CD4-positive, alpha-beta T cell treated with Interleukin-4 for 1 hour (primary cell): Measurements from ENCODE around the gene GLIS1.

Experiments
- DNase-seq, 2 donors: peaks; one replicate each; pipeline ENCODE4 v3.0.0-alpha.2; 2020 to 2022

GLIS1 gene

GRCh38 chr1:53476579-53476978 lies 262.4 kb downstream of the GLIS1 start:
- DNase-seq, result no peak

- DNase-seq, result peak in 1 of 2 donors; percentile 7
Measured at GRCh38 chr1:53475664-53476063, 263.3 kb downstream of the GLIS1 start.

- DNase-seq, result no peak
Measured at GRCh38 chr1:53473463-53473862, 265.5 kb downstream of the GLIS1 start.

DNA sequence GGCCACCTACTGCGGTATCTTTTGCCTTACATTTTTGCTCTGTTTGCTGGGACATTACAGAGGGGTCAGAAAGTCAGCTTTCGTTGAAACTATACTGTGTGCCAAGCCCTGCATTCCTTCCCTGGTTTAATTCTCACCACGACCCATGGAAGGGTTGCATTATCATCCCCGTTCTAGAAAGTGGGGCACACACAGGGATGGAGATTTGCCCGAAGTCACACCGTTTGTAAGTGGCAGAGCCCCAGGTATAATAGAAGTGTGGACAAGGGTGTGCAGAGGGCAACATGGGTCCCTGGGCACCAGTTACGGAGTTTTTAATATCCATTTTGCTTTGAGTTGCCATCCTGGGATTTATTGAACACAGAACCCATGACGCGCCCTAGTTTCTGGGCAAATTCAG lies 268.0 kb downstream of the GLIS1 start:
- no peak for DNase-seq

DNA sequence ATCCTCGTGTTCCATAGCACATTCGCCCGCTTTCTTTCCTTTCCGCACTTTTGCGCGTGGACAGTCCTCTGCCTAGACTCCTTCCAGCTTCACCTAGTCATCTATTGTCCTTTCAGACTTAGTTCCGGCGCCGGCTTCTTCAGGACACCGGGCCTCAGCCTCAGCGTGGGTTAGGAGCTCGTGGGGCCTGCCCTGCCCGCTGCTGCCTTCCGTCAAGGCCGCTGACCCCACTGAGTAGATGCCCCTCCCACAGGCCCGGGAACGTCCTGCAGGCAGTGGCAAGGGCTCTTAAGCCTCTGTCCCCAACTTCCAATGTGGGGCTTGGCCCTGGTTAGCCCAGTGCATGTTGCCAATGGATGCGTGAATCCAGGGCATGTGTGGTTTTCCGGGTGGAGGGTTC lies 268.4 kb downstream of the GLIS1 start:
- no peak for DNase-seq

GRCh38 chr1:53470155-53470554 lies 268.8 kb downstream of the GLIS1 start:
- DNase-seq, result no peak

- no peak for DNase-seq
Measured at GRCh38 chr1:53469373-53469772, 269.6 kb downstream of the GLIS1 start.

DNA sequence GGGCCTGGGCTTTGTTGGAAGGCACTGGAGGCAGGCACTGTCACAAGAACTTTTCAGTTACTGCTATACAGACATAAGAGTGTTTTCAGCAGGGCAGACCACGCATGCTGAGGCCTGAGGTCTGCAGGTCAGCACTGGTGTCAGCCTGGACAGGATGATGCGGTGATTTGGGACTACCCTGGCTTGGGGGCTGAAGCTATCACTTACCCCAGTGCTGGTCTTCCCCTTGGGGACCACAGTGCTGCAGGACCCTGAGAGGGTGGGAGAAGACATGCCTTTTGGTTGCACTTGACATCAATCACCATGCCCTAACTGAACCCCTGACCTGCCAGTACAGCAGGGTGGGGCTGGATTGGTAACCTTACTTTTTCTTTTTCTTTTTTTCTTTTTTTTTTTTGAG lies 270.6 kb downstream of the GLIS1 start:
- DNase-seq, result no peak

GRCh38 chr1:53467391-53467790 lies 271.6 kb downstream of the GLIS1 start:
- DNase-seq, result no peak

GRCh38 chr1:53465023-53465957 lies 273.7 kb downstream of the GLIS1 start:
- no peak for DNase-seq

DNA sequence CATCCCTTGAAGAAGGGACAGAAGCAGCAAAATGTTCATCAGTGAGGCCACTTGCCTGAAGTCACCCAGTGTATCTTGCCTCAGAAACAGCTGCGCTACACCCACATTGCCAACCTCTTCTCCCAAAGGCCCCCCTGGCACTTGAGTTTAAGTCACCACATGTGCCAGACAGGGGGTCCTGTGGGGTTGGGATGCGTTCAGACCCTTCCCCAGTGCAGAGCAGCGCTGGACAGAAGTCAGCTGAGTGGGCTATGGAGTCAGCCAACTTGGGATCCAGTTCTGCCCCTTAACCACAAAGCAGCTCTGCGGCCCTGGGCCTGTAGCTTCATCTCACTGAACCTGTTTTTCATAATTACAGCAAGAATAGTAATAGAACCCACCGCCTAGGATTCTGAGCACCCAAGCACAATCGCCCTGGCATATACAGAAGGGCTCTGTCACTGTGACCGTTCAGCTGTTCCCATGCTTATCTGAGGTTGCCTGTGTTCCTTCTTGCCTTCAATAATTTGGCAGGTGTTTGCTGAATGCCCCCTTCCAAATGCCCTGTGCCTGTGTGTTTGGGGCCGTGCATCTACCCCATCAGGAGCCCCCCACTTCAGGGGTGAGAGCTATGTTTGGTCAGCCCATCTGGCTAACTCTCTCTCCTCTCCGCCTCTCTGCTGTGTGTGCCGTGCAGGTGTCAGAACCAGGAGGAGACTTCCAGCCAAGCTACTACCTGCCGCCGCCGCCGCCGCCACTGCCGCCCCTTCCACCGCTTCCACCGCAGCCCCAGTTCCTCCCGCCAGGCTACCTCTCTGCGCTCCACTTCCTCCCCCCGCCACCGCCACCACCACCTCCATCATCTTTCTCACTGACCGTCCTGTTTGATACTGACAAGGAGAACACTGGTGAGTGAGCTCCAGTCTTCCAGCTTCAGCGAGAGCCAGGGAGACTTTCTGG lies 274.7 kb downstream of the GLIS1 start:
- DNase-seq, result no peak

DNA sequence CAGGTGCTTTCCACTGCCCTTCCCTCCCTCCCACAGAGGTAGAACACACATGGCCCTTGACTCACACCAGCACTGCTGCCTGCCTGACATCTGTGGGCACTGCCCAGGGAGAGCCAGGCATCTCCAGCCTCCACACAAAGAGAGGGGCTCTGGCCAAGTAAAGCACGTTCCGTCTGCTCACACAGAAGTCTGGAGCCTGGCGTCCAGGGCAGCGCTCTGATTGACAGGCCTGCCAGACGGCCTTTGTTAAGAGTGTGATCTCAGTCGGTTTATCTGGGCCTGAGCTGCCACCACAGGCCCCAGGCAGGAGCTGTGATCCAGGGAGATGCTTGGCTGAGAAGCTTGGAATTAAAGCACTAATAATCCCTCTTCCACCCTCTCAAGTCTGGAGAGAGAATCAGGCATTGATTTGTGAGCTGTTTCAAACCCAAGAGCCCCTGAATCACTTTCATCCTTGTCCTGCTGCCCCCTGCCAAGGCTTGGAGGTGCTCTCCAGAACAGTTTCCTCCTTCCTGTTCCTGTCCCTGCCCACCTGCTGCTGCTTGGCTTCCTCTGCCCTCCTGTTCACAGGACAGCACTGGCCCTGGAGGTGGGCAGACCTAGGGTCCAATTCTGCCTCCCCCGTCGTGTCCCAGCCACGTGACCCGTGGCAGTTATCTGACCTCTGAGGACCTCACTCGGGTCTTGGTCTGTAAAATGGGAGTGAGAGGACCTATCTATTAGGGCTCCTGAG lies 276.0 kb downstream of the GLIS1 start:
- DNase-seq, result no peak

GRCh38 chr1:53462193-53462592 lies 276.8 kb downstream of the GLIS1 start:
- no peak for DNase-seq

DNA sequence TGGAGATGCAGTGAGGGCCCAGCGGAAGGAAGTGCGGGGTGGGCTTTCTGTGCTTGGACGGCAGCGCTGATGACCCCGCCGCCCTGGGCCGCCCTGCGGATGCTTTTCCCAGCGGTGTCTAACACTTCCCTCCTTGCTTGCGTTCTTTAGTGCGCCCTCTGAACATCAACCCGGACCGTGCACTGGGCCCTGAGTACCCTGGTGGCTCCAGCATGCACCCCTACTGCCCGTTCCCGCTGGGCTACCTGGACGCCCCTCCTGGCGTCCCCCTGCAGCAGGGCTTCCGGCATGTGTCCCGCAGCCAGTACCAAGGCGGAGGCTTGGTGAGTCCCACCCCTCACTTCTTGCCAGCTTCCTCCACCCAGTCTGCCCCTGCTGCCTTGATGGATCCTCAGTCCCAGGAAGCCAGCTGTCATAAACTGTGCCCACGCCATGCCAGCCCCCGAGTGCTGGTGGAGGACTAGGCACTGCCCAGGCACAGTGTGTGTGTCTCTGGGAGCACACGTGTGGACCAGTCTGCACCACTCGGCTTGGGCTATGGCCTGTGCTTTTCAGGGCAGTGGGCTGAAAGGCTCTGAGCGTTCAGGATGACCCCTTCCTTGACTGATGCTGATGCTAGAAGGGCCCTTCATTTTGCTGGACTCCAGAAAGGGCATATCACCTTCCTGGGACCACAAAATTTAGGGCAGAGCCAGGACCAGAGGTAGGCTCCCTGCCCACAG lies 277.5 kb downstream of the GLIS1 start:
- no peak for DNase-seq

GRCh38 chr1:53460666-53461322 lies 278.2 kb downstream of the GLIS1 start:
- no peak for DNase-seq

DNA sequence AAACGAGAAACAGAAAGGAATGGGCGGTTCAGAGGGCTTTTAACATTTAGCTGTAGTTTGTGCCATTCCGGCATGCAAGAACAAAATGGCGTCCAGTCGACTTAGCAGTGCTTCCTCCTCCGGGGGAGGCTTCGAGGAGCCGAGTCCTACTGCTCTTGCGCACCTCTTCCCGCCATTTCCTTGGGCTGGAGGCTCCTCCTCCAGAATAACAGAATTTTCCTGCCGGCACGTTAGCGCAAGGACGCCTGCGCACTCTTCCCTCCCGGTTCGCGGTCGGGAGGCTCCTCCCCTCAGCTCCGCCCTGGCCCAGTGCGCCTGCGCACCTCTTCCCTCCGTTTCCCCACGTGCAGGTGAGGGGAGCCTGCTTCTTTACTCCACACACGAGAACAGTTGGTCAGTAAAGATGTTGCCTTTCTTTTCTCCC lies 278.7 kb downstream of the GLIS1 start:
- no peak for DNase-seq

- DNase-seq, result no peak
Measured at GRCh38 chr1:53459321-53460175, 279.4 kb downstream of the GLIS1 start, which contains the start of gene DMRTB1. Gene DMRTB1, plus strand, starts transcription at chr1:53459399. Its CDS starts 55 bp downstream, at chr1:53459454.

GRCh38 chr1:53458634-53459033 lies 280.3 kb downstream of the GLIS1 start:
- DNase-seq, result no peak
